RWPE2 (cell line): ENCODE results near the gene PARN.

ENCODE experiments used
- ATAC-seq: fragments of 200-7000 bp; cut with Tn5 transposase; 3 replicates; pipeline ENCODE4 v1.9.1; 2021; ENCODE audit warnings: low read depth
- DNase-seq: peaks from one replicate; pipeline ENCODE4 v3.0.0-alpha.2; 2020; ENCODE audit warnings: low spot score
- H3K27ac ChIP-seq: fragments of 450-650 bp; 2 replicates; pipeline ENCODE4 v1.5.1; 2017; ENCODE audit warnings: mild to moderate bottlenecking; ENCODE audit not compliant: poor library complexity, severe bottlenecking
- H3K27me3 ChIP-seq: fragments of 250-450 bp; sonication (Bioruptor Pico); 2 replicates; pipeline ENCODE4 v1.5.1; 2021; ENCODE audit warnings: mild to moderate bottlenecking, moderate library complexity; ENCODE audit not compliant: insufficient read depth, poor library complexity, severe bottlenecking
- H3K36me3 ChIP-seq: fragments of 250-450 bp; sonication (Bioruptor Pico); 2 replicates; pipeline ENCODE4 v1.5.1; 2020; ENCODE audit warnings: low read depth, mild to moderate bottlenecking, moderate library complexity
- H3K4me1 ChIP-seq: fragments of 250-450 bp; sonication (Bioruptor Pico); 2 replicates; pipeline ENCODE4 v1.5.1; 2021; ENCODE audit warnings: mild to moderate bottlenecking, moderate library complexity; ENCODE audit not compliant: insufficient read depth, poor library complexity, severe bottlenecking
- H3K4me3 ChIP-seq: fragments of 250-450 bp; sonication (Bioruptor Pico); 2 replicates; pipeline ENCODE4 v1.5.1; 2021; ENCODE audit warnings: mild to moderate bottlenecking, moderate library complexity; ENCODE audit not compliant: severe bottlenecking
- H3K9me3 ChIP-seq: fragments of 250-450 bp; sonication (Bioruptor Pico); 2 replicates; pipeline ENCODE4 v1.5.1; 2021; ENCODE audit warnings: mild to moderate bottlenecking, moderate library complexity; ENCODE audit not compliant: severe bottlenecking
- CTCF ChIP-seq: fragments of 450-650 bp; IDR thresholded peaks from one replicate; pipeline ENCODE4 v1.5.1; 2017; ENCODE audit warnings: mild to moderate bottlenecking, moderate library complexity; ENCODE audit not compliant: poor library complexity, severe bottlenecking

Gene PARN

GRCh38 chr16:14658063-14658462, 28.0 kb upstream of the PARN start:
- Histone ChIP-seq H3K9me3 (no peaks in the 10 kb centered on the region), H3K4me3 (no peak overlapping the region), H3K36me3 (peaks cover 68% of the 10 kb centered on the region), H3K27ac (peak overlapping the region; percentile 3), H3K4me1 (no peaks in the 10 kb centered on the region), H3K27me3 (no peaks in the 10 kb centered on the region)
- no peak for TF ChIP-seq CTCF
- ATAC-seq (0 out of 3 replicates have a peak, but pooled peaks have one; percentile 19), DNase-seq (no peak)

- Histone ChIP-seq H3K4me1 (no peaks in the 10 kb centered on the region), H3K36me3 (peaks cover 77% of the 10 kb centered on the region), H3K4me3 (no peak overlapping the region), H3K27ac (no peak overlapping the region), H3K27me3 (no peaks in the 10 kb centered on the region), H3K9me3 (no peaks in the 10 kb centered on the region)
- TF ChIP-seq CTCF: no peak
- no peak for ATAC-seq
- no peak for DNase-seq
Observed at GRCh38 chr16:14652726-14653125, 22.7 kb upstream of the PARN start.

DNA sequence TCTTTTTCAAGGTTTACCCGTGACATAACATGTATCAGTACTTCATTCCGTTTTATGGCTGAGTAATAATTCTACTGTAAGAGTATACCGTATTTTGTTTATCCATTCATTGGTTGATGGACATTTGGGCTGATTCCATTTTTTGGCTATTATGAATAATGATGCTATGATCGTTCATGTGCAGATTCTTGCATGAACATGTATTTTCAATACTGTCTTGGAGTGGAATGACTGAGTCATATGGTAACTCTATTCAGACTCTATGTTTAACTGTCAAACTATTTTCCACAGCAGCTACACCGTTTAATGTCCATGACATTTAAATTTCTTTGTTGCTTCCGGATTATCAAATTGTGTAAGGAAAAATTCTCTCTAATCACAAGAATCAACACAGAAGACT, 20.6 kb upstream of the PARN start:
- peak; percentile 92 for ATAC-seq

GRCh38 chr16:14649816-14650215, 19.8 kb upstream of the PARN start:
- no peaks in the 10 kb centered on the region for H3K27me3 ChIP-seq
- TF ChIP-seq CTCF: no peak
- H3K9me3 ChIP-seq: no peaks in the 10 kb centered on the region
- ATAC-seq (no peak), DNase-seq (no peak)
- H3K27ac ChIP-seq: peak overlapping the region; percentile 49
- H3K4me1 ChIP-seq: no peaks in the 10 kb centered on the region
- no peak overlapping the region for H3K4me3 ChIP-seq
- H3K36me3 ChIP-seq: peaks cover 86% of the 10 kb centered on the region

More for the DNA sequence above, 20.6 kb upstream of the PARN start:
- DNase-seq: no peak
- TF ChIP-seq CTCF: no peak
- H3K36me3 ChIP-seq: peaks cover 84% of the 10 kb centered on the region
- no peaks in the 10 kb centered on the region for H3K4me1 ChIP-seq
- peak overlapping the region; percentile 49 for H3K27ac ChIP-seq
- H3K27me3 ChIP-seq: no peaks in the 10 kb centered on the region
- H3K9me3 ChIP-seq: no peaks in the 10 kb centered on the region
- H3K4me3 ChIP-seq: no peak overlapping the region

DNA sequence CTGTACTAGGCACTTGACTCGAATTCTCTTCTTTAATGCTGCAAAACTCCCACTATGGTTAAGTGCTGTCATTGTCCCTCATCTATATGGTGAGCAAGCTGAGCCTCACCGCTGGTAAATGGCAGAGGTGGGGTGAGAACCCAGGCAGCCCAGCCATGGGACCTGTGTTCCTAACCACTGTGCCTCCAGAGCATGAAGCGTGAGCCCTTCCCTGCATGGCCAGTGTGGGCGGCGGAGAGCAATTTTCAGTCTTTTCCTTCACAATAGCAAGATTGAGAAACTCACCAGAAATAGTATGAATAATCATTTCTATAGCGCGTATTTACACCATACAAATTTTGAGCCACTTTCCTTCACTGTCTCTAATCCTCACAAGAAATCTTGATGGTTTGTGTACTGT, 11.9 kb upstream of the PARN start:
- no peak for TF ChIP-seq CTCF
- H3K9me3 ChIP-seq: no peaks in the 10 kb centered on the region
- no peak overlapping the region for H3K27ac ChIP-seq
- no peak overlapping the region for H3K4me3 ChIP-seq
- no peak for ATAC-seq
- peaks cover 90% of the 10 kb centered on the region for H3K36me3 ChIP-seq
- no peaks in the 10 kb centered on the region for H3K27me3 ChIP-seq
- peaks cover under 1% of the 10 kb centered on the region for H3K4me1 ChIP-seq
- no peak for DNase-seq
